HG02840 (cell line): Measurements from ENCODE around the gene VEZF1.

Source experiments
- ATAC-seq: cut with Tn5 transposase; IDR thresholded peaks from one replicate; pipeline ENCODE4 v1.9.1; 2021; ENCODE audit warnings: mild to moderate bottlenecking, moderate library complexity, moderate number of reproducible peaks; ENCODE audit not compliant: unreplicated experiment, low FRiP score

VEZF1 gene, protein sequence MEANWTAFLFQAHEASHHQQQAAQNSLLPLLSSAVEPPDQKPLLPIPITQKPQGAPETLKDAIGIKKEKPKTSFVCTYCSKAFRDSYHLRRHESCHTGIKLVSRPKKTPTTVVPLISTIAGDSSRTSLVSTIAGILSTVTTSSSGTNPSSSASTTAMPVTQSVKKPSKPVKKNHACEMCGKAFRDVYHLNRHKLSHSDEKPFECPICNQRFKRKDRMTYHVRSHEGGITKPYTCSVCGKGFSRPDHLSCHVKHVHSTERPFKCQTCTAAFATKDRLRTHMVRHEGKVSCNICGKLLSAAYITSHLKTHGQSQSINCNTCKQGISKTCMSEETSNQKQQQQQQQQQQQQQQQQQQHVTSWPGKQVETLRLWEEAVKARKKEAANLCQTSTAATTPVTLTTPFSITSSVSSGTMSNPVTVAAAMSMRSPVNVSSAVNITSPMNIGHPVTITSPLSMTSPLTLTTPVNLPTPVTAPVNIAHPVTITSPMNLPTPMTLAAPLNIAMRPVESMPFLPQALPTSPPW

DNA sequence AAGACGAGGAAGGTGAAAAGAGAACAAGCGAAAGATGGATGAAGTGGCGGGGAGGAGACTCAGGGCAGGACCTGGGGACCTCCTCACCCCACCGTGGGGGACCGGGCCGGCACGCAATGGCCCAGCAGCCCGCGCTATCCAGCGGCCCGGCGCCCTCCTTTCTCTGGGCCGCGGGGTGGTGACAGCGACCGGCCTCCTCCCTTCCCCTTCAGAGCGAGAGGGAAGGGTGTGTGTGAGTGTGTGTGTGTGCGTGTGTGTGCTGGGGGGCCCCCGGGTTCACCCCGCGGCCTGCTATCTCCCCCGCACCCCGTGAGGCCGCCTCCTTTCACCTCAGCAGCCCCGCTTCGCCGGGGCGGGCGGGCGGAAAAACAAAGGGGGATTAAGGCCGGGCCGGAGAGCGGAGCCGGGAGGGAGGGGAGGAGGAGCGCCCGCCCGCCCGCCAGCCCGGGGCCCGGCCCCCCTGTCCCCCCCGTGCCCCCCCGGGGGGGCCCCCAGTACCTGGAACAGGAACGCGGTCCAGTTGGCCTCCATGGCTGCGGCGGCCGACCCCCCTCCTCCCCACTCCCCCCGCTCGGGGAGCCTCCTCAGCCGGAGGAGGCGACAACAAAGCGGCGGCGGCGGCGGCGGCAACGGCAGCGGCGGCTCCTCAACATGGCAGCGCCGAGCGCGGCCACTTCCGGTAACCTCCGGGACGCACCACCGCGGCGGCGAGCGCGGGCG is at the start of gene VEZF1:
Gene VEZF1 (minus strand): TSS at position 674 of the 720 bp plus-strand sequence. CDS start 143 bp downstream, at position 531.
- ATAC-seq: peak; percentile 58

DNA sequence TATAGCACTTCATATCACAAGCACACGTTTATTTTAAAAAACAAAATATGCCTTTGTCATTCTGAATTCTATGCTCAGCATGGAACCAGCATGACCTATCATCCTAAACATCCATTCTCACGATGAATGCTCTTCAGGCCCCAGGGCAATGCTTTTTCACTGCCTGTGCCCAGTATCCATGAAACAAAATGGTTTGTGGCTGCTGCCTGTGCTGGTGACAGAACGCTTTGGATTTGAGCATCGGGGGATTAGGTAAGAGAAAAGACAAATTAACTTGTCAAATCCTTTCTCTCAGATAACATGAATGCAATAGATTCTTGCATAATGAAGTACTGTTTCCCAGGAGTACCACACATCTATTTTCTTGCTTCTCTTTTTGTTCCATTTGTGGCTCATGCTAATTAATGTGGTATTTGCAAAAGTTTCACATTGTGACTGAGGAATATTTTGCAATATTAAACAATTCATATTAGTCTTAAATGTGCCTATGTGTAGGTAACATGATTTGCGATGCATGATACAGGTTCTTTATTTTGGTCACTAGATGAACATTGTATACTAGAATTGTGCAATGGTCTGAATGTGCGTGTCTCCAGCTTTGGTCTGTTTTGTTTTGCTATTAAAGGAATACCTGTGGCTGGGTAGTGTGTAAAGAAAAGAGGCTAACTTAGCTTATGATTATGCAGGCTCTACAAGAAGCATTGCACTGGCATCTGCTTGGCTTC is 44.8 kb upstream of the VEZF1 start:
- no peak for ATAC-seq

DNA sequence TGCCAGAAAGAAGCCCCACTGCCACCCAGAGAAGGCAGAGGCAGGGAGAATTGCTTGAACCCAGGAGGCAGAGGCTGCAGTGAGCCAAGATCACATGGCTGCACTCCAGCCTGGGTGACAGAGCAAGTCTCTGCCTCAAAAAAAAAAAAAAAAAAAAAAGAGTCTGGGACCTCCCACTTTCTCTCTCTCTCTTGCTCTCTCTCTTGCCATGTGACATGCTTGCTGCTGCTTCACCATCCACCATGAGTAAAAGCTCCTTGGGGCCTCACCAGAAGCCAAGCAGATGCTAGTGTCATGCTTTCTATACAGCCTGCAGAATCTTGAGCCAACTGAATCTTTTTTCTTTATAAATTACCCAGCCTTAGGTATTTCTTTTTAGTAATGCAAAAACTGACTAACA is 40.5 kb upstream of the VEZF1 start:
- no peak for ATAC-seq

DNA sequence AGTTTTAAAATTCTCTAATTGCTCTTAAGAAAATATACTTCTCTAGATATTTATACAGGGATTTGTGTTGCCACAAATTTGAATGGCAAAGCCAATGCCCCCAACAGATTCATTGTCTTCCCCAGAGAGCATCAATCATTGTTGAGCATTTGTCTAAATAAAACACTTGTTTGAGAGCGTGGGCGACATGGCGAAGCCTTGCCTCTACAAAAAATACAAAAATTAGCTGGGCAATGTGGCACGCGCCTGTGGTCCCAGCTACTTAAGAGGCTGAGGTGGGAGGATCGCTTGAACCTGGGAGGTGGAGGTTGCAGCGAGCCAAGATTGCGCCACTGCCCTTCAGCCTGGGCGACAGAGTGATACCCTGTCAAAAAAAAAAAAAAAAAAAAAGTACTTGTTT is 32.3 kb upstream of the VEZF1 start:
- no peak for ATAC-seq

DNA sequence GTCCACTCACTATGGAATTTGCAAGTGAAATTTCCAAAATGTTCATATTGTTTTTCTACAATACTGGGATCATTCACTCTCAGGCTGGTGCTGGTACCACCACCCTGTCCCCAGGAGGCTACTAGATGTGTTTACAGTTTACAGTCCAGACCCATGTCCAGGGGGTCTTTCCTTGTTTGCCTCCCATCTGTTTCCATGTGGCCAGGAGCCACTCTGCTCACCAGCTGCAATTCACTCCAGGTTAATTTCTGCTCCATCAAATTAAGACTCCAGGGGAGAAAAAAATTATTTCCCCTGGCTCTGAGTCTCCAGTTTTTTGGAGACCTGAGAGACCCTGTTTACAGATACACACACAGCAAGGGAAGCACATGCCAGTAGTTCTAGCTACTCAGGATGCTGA is 31.5 kb upstream of the VEZF1 start:
- ATAC-seq: no peak

DNA sequence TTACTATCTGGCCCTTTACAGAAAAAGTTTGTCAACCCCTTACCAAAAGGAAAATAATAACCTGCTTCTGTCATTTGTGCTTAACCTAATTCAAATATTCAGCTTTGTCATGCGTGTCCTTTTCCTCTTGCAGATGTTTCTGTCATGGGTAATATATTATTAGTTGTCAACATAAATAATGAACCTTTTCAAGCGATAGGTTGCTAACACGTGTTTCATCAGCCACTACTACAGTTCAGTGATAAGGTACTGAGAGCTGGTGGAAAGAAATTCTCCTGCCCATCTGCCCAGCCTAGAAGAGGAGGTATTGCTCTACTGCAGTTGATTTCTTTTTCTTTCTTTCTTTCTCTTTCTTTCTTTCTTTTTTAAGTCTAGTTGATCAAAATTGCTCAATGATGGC is 31.0 kb upstream of the VEZF1 start:
- no peak for ATAC-seq

DNA sequence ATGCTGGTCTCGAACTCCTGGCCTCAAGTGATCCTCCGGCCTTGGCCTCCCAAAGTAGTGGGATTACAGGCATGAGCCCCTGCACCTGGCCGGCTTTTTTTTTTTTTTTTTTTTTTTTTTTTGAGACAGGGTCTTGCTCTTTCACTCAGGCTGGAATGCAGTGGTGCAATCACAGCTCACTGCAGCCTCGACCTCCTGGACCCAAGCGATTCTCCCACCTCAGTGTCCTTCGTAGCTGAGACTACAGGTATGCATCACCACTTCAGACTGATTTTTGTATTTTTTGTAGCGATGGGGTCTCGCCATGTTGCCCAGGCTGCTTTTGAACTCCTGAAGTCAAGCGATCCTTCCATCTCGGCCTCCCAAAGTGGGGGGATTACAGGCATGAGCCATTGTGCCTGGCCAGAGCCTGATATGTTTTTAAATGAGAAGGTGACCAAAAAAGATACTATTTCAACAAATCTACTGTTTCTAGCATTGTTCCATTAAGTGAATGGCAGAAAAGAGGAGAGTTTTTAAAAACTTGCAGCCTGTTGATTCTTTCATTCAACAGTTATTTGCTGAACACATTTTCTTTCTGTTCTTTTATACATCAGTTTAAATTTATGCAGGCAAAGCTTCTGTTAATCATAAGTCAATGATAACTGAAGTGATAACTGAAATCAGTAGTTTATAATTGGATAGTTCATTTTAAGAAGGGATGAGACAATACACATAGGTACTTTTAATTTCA is 22.2 kb upstream of the VEZF1 start:
- no peak for ATAC-seq

DNA sequence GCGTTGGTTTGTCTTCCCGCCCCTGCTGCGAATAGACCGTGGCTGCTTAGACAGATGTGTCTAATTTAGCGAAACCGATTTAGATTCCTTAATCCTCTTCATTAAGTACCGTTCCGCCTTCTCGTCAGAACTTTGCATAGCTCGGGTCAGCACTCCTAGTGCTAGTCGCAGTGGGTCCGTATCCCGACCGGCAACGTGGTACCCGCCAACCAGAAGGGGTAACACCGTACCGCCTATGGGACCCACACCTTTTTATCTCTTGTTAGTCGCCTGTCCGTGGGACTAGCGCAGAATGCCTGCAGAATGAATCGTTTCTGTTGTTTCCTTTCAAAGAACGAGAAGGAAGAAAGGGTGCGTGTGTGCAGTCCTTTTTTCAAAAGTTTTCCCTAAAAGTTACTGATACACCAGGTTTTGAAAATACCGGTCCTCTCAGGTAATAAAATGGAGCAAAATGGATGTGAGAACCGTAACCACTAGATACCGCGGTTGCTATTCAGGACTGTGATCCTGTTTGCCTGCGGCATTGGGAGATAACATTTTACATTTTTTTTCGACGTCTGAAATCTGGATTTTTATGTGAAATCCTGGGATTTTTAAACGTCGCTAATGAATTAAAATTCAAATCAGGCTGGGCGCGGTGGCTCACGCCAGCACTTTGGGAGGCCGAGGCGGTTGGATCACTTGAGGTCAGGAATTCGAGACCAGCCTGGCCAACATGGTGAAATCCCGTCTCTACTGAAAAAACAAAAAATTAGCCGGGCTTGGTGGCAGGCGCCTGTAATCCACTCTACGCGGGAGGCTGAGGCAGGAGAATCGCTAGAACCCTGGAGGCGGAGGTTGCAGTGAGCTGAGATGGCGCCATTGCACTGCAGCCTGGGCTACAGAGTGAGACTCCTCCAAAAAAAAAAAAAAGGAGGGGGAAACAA is 20.0 kb upstream of the VEZF1 start:
- peak; percentile 26 for ATAC-seq

DNA sequence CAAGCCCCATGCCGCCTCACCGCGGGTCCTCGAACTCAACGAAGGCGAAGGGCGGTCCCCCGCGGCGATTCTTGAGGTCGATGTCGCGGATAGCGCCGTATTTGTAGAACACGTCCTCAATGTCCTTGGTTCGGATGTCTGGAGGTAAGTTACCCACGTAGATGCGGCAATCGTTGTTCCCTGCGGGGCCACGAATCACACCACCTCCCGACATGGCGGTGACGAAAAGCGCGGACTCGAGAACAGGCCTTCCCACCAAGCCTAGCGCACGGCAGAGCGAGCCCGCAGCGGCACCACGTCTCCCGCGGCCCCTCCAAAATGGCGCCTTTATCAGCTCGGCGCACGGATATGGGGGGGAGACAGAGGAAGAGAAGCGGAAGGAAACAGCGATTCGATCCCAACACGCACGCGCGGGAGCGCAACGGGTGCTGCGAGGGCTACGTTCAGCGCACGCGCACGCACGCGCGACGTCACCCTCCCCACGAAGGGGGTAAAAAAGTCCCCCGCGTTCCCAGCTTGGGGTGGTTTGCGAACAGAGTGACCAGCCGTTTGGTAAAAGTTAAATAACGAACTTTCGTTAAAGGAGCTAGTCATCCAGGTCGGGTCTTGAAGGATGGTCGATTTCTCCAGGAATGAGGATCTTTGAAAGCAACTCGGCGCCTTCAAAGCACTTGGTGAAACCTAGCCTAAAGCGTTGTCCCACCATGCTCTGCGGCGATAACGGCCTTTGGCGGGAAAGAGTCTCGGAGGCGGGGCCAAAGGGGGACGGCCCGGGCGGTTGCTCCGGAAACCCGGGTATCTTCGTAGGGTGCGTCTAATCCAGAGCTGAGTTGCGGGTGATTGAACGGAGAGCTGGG is 19.1 kb upstream of the VEZF1 start, which contains the start of gene SRSF1:
Gene SRSF1 (minus strand): TSS at position 323 of the 857 bp plus-strand sequence. CDS start 109 bp downstream, at position 214.
- peak; percentile 87 for ATAC-seq

DNA sequence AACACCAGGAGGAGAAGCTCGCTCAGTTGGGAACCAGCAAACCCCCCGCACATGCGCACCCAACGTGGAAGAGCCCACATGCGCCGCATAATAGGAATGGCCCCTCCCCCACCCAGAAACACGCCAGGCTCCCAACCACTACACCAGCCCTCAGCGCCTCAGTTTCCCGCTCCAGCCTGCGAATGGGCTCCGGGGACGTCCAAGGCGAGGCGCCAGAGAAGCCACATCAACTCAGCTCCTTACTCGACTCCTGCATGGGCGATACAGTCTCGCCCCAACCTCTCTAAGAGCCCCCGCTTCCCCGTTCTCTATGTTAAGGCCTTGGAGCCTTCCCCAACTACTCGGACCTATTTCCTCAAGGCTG is 18.5 kb upstream of the VEZF1 start:
- peak; percentile 9 for ATAC-seq

DNA sequence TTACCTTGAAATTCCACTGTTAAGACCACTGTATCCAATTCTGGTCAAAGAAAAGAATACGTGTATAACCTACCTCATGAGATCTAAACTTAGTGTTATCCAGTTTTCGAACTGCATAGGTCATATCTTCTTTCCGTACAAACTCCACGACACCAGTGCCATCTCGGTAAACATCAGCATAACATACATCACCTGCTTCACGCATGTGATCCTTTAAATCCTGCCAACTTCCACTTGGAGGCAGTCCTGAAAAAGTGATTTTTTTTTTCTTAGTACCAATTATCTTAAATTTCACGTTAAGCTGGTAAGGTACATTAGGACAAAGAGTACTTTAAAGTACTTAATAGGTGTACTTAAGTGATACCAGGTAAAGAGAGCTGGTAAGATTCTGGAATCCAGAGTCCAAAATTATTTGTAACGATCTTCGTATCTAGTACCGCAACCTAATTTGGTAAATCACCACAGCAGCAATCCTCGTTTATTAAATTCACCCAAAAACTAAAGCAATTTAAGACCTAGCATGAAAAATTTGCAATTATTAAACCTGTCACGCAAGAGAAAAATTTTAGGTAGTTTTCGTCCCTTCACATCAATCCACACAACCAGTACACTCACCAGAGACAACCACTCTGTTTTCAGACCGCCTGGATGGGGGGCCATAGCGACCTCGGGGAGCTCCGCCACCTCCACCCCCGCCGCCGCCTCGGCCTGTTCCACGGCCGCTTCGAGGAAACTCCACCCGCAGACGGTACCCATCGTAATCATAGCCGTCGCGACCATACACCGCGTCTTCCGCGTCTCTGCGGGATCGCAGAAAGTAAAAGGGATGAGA is 17.9 kb upstream of the VEZF1 start:
- no peak for ATAC-seq

DNA sequence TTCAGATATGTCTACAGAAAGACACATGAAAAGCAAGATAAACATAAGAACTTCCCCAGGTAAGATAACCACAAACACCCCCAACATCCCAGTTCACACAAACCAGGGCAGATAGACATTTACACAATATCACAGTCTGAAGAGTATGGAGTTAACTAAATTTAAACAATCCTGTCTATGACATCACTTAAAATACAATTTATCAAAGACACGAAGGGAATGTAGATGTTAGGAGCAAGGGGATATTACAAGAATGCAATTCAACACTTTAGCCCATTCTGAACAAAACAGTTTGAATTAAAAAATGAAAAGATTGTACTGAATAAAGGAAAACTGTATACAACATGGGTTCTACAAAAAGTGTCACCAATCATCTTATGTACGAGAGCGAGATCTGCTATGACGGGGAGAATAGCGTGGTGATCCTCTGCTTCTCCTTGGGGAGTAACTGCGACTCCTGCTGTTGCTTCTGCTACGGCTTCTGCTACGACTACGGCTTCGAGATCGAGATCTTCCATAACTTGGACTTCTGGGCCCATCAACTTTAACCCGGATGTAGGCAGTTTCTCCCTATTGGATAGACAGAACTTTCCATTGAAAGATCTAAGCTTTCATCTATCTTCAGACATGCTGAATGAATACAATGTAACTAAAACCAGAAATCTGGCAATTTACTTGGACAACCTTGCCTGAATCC is 17.1 kb upstream of the VEZF1 start:
- no peak for ATAC-seq

DNA sequence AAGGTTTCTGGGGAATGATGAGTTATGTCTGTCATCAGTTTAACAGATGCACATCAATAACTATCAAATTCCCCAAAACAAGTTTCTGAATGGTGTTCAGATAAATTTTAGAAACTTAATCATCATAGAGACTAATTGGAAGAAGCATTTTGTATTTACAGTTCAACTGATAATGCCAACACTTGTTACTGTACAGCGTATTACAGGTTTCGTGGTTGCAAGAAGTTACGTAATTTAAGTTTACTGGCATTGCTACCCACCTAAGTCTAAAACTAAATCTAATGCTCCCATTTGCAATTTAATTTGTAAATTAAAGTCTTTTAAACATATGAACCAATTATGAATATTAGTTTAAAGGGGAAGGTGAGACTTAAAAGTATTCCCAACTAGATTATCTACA is 16.0 kb upstream of the VEZF1 start:
- ATAC-seq: no peak

DNA sequence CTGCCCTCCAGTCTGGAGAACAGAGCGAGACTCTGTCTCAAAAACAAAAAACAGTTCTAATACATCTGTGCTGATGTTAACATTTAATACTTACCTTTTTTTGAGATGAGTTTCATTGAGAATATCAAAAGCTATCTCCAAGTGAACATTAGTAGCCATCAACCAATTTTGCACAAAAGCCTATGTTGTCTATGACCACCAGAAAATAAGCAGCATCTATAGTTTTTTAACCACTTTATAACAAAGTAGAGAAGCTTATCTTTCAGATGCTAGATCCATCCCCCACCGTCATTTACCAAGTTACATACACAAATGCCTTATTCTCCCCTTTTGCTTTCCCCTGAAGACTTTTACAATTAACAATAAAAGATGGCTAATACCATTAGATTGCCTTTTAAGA is 14.9 kb upstream of the VEZF1 start:
- ATAC-seq: no peak

DNA sequence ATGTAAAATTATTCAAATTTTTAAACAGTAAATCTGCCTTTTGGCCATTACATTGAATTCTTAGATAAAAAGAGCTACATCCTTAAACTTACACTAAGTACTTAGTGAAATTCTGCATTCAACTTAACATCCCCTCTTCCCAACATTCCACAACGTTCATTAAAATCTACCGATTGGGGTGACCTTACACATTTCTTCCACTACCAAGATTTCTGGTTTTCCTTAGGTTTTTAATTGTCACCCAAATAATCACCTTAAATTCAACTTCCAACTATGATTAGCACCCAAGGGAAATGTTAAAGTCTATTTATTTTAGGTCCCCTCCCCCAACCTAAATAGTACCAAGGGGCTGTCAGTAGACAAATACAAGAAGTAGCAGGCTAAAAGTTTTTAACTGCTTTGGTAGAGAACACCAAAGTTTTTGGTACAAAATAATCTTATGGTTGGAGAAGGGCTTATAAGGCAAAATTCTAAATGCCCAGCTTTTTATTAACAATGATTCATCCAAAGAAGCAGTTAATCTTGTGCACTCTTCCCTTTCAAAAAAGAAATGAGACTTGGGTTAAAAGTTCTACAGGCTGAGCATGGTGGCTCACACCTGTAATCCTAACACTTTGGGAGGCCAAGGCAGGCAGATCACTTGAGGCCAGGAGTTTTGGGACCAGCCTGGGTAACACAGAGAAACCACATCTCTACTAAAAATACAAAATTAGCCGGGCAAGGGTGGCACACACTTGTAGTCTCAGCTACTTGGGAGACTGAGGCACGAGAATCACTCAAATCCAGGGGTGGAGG is 14.3 kb upstream of the VEZF1 start:
- no peak for ATAC-seq

DNA sequence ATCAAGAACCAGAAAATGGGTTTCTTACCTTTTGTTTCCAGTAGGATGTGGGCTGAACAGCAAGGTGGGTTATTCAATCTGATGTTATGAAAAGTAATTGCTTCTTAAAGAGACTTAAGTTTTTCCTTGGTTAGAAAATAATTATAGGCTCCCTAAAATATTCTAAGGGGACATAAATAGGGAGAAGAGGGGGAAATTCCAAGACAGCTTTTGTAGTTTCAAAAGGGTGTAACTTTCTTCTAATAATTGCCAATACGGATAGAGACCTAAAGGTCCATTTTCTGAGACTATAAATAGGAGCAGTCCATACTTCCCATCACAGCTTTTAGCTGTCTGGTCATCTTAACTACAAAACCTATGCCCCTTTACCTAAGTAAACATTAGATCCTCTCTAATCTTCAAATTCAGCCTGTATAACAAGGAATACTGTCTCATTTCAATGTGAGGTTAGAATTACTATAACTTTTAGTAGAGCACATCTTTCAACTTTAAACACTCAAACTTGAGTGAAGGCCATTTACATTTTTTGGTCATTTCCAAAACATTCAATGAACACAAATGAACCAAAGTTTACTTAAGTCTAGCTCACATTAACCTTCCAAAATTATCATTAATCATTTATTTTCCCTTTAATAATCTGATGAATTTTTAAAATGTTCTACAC is 13.5 kb upstream of the VEZF1 start:
- ATAC-seq: no peak
